Measurements from ENCODE around the gene FBN2.
"Not testable (repeated sequence)": the region's sequence is repeated elsewhere in the genome, so short reads cannot be mapped to it uniquely, and the experiment has no call there.

FBN2 gene

GRCh38 chr5:128350705-128351104 lies 187.3 kb downstream of the FBN2 start:
- no peak for DNase-seq

GRCh38 chr5:128349044-128349858 lies 188.8 kb downstream of the FBN2 start:
- DNase-seq, result peak; percentile 40

GRCh38 chr5:128346038-128346437 lies 192.0 kb downstream of the FBN2 start:
- no peak for DNase-seq

- no peak for DNase-seq
These were observed 192.8 kb downstream of the FBN2 start for GRCh38 chr5:128345247-128345646.

GRCh38 chr5:128343168-128343567 lies 194.9 kb downstream of the FBN2 start:
- DNase-seq, result no peak

- no peak for DNase-seq
These were observed 197.0 kb downstream of the FBN2 start for GRCh38 chr5:128341056-128341455.

- DNase-seq, result no peak
These were observed 197.4 kb downstream of the FBN2 start for GRCh38 chr5:128340648-128341047.

- no peak for DNase-seq
These were observed 198.5 kb downstream of the FBN2 start for GRCh38 chr5:128339585-128339984.

- no peak for DNase-seq
These were observed 199.4 kb downstream of the FBN2 start for GRCh38 chr5:128338649-128339048.

GRCh38 chr5:128335339-128335738 lies 202.7 kb downstream of the FBN2 start:
- no peak for DNase-seq

- DNase-seq, result no peak
These were observed 203.9 kb downstream of the FBN2 start for GRCh38 chr5:128334010-128334716.

GRCh38 chr5:128331261-128331660 lies 206.8 kb downstream of the FBN2 start:
- DNase-seq, result no peak

- DNase-seq, result no peak
These were observed 208.6 kb downstream of the FBN2 start for GRCh38 chr5:128329386-128329939.

GRCh38 chr5:128328446-128328845 lies 209.6 kb downstream of the FBN2 start:
- DNase-seq, result no peak

GRCh38 chr5:128328007-128328406 lies 210.0 kb downstream of the FBN2 start:
- DNase-seq, result no peak

GRCh38 chr5:128321418-128321817 lies 216.6 kb downstream of the FBN2 start:
- DNase-seq, result not testable (repeated sequence)

- no peak for DNase-seq
These were observed 219.4 kb downstream of the FBN2 start for GRCh38 chr5:128318691-128319090.

- no peak for DNase-seq
These were observed 220.6 kb downstream of the FBN2 start for GRCh38 chr5:128317481-128317880.

GRCh38 chr5:128315671-128316070 lies 222.4 kb downstream of the FBN2 start:
- DNase-seq, result no peak

- DNase-seq, result no peak
These were observed 232.7 kb downstream of the FBN2 start for GRCh38 chr5:128305341-128305740.

- DNase-seq, result no peak
These were observed 233.3 kb downstream of the FBN2 start for GRCh38 chr5:128304791-128305190.

- no peak for DNase-seq
These were observed 234.0 kb downstream of the FBN2 start for GRCh38 chr5:128304088-128304487.

- no peak for DNase-seq
These were observed 234.5 kb downstream of the FBN2 start for GRCh38 chr5:128303593-128303992.

- no peak for DNase-seq
These were observed 237.9 kb downstream of the FBN2 start for GRCh38 chr5:128300181-128300580.
